Stimulated activated effector memory CD8-positive, alpha-beta T cell treated with anti-CD3 and anti-CD28 coated beads, Interleukin-12 subunit alpha, Interleukin-12 subunit beta, amount 100 ng/mL, for 72 hours (primary cell): Measurements from ENCODE around the gene VTA1.

Source experiments
- ATAC-seq: fragments of 150-1000 bp; cut with Tn5 transposase; 2 replicates; pipeline ENCODE4 v1.10.0; 2021
- DNase-seq, 2 donors: peaks; one replicate each; pipeline ENCODE4 v3.0.0; 2021 to 2022; ENCODE audit warnings: low spot score in 2 of 2
- H3K27ac Mint-ChIP-seq: one replicate; pipeline ENCODE4 v1.8.0; 2022; ENCODE audit warnings: mild to moderate bottlenecking, mixed read lengths
- H3K36me3 Mint-ChIP-seq: one replicate; pipeline ENCODE4 v1.8.0; 2022; ENCODE audit warnings: mild to moderate bottlenecking, mixed read lengths
- H3K4me1 Mint-ChIP-seq: one replicate; pipeline ENCODE4 v1.8.0; 2022; ENCODE audit warnings: mixed read lengths
- H3K4me3 Mint-ChIP-seq: one replicate; pipeline ENCODE4 v1.8.0; 2022; ENCODE audit warnings: mild to moderate bottlenecking, mixed read lengths
- H3K9me3 Mint-ChIP-seq: one replicate; pipeline ENCODE4 v1.8.0; 2022; ENCODE audit warnings: mixed read lengths

VTA1 gene

DNA sequence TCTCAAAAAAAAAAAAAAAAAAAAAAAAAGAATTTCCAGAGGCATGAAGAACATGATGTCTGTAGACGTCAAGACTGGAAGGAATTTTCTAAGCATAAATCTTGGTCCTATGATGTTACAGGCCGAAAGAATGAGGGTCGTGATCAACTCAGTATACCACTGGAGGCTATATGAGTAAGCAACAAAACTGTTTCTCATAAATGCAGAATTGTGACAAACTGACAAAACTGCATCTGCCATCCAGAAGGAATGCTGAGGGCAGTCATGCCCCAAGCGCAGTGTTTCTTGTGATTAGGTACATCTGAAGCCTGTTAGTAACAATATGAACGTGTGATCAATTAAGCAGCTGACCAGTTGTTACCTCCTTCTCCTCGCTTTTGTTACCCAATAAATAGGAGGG lies 111.2 kb downstream of the VTA1 start:
- Mint-ChIP-seq H3K36me3 (no peaks in the 10 kb centered on the region), H3K27ac (no peak overlapping the region), H3K4me1 (no peaks in the 10 kb centered on the region), H3K4me3 (no peak overlapping the region), H3K9me3 (no peaks in the 10 kb centered on the region)
- DNase-seq (no peak), ATAC-seq (no peak)

- Mint-ChIP-seq H3K36me3 (no peaks in the 10 kb centered on the region), H3K4me3 (no peak overlapping the region)
- ATAC-seq, result no peak
Measured at GRCh38 chr6:142258757-142259156, 111.7 kb downstream of the VTA1 start.

GRCh38 chr6:142260748-142261147 lies 113.7 kb downstream of the VTA1 start:
- no peaks in the 10 kb centered on the region for H3K36me3 Mint-ChIP-seq
- no peak overlapping the region for H3K27ac Mint-ChIP-seq
- H3K9me3 Mint-ChIP-seq, result no peaks in the 10 kb centered on the region
- ATAC-seq (no peak), DNase-seq (no peak)
- H3K4me1 Mint-ChIP-seq, result no peaks in the 10 kb centered on the region
- H3K4me3 Mint-ChIP-seq, result no peak overlapping the region

More at GRCh38 chr6:142258757-142259156, 111.7 kb downstream of the VTA1 start:
- DNase-seq, result no peak
- Mint-ChIP-seq H3K9me3 (no peaks in the 10 kb centered on the region), H3K27ac (no peak overlapping the region), H3K4me1 (no peaks in the 10 kb centered on the region)

GRCh38 chr6:142262231-142262630 lies 115.2 kb downstream of the VTA1 start:
- no peaks in the 10 kb centered on the region for H3K4me1 Mint-ChIP-seq
- no peak for ATAC-seq
- DNase-seq, result no peak
- H3K9me3 Mint-ChIP-seq, result no peaks in the 10 kb centered on the region
- no peak overlapping the region for H3K4me3 Mint-ChIP-seq
- H3K27ac Mint-ChIP-seq, result no peak overlapping the region
- H3K36me3 Mint-ChIP-seq, result no peaks in the 10 kb centered on the region

GRCh38 chr6:142265476-142265875 lies 118.4 kb downstream of the VTA1 start:
- no peaks in the 10 kb centered on the region for H3K9me3 Mint-ChIP-seq
- no peak overlapping the region for H3K27ac Mint-ChIP-seq
- DNase-seq (no peak), ATAC-seq (no peak)
- no peaks in the 10 kb centered on the region for H3K36me3 Mint-ChIP-seq
- H3K4me3 Mint-ChIP-seq, result no peak overlapping the region
- H3K4me1 Mint-ChIP-seq, result no peaks in the 10 kb centered on the region

GRCh38 chr6:142266060-142266459 lies 119.0 kb downstream of the VTA1 start:
- ATAC-seq, result no peak
- no peaks in the 10 kb centered on the region for H3K9me3 Mint-ChIP-seq
- no peaks in the 10 kb centered on the region for H3K36me3 Mint-ChIP-seq
- H3K27ac Mint-ChIP-seq, result no peak overlapping the region
- no peak overlapping the region for H3K4me3 Mint-ChIP-seq
- H3K4me1 Mint-ChIP-seq, result no peaks in the 10 kb centered on the region
- no peak for DNase-seq

DNA sequence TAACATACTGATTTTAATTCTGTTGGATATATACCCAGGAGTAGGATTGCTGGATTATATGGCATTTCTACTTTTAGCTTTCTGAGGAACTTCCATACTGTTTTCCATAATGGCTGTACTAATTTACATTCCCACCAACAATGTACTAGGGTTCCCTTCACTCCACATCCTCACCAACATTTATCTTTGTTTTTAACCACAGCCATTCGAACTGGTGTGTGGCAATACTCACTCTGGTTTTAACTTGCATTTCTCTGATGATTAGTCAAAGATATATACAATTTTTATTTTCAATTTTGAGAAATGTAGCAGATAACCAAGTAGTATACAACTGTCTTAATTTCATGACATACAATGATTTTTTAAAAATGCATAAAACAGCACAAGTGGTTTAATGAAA lies 124.4 kb downstream of the VTA1 start:
- H3K4me1 Mint-ChIP-seq, result no peaks in the 10 kb centered on the region
- DNase-seq (no peak), ATAC-seq (no peak)
- H3K36me3 Mint-ChIP-seq, result no peaks in the 10 kb centered on the region
- H3K4me3 Mint-ChIP-seq, result no peak overlapping the region
- no peak overlapping the region for H3K27ac Mint-ChIP-seq
- H3K9me3 Mint-ChIP-seq, result no peaks in the 10 kb centered on the region
